Measurements from ENCODE around the gene ESPNL.

- TF ChIP-seq POLR2A (IDR thresholded peaks at IDR 0.05; ENCODE audit: low read length) (no peak), GATA1 (IDR thresholded peaks at IDR 0.05; ENCODE audit: low read depth, low read length) (no peak)
These were observed 19.8 kb downstream of the ESPNL start for GRCh38 chr2:238119756-238120462.
